GM12878 (cell line): ENCODE measurements around the gene NOTCH3.

Experiments used
- CTCF ChIP-seq, 3 experiments: IDR thresholded peaks in 2 of 3; conservative IDR thresholded peaks in 1 of 3; 2 replicates each; pipeline ENCODE4 v1.5.1; 2011; ENCODE audit warnings: low read depth in 3 of 3, low read length in 3 of 3, mild to moderate bottlenecking in 3 of 3, control low read depth in 2 of 3, moderate library complexity in 2 of 3, inconsistent platforms in 1 of 3, mixed read lengths in 1 of 3; ENCODE audit not compliant: control insufficient read depth in 2 of 3, insufficient read depth in 1 of 3; ENCODE audit errors: extremely low read depth in 1 of 3
- EP300 ChIP-seq, 2 experiments: fragments of 150-350 bp in 1 of 2; IDR thresholded peaks; 2 replicates each; pipeline ENCODE4 v1.6.1; 2011 to 2012; ENCODE audit warnings: low read depth in 2 of 2, low read length in 2 of 2, borderline replicate concordance in 1 of 2, improper control_type of control experiment in 1 of 2, inconsistent platforms in 1 of 2; ENCODE audit not compliant: control insufficient read depth in 1 of 2
- EZH2 ChIP-seq: IDR thresholded peaks from 2 replicates; pipeline ENCODE4 v1.6.1; 2012; ENCODE audit warnings: low read depth, mild to moderate bottlenecking, control low read depth, inconsistent platforms, low read length, borderline replicate concordance; ENCODE audit not compliant: control insufficient read depth
- JUNB ChIP-seq: IDR thresholded peaks from 2 replicates; pipeline ENCODE4 v1.6.1; 2016; ENCODE audit warnings: antibody characterized with exemption, mild to moderate bottlenecking
- MTA3 ChIP-seq: IDR thresholded peaks from 2 replicates; pipeline ENCODE4 v1.6.1; 2012; ENCODE audit warnings: low read length, inconsistent platforms, borderline replicate concordance
- POLR2A ChIP-seq: IDR thresholded peaks from 2 replicates; pipeline ENCODE4 v1.6.1; 2011; ENCODE audit warnings: low read depth, mild to moderate bottlenecking, low read length
- POLR2AphosphoS5 ChIP-seq: IDR thresholded peaks from 2 replicates; pipeline ENCODE4 v1.6.1; 2011; ENCODE audit warnings: mild to moderate bottlenecking, low read length, inconsistent platforms
- RELB ChIP-seq: fragments of 450-650 bp; IDR thresholded peaks from 2 replicates; pipeline ENCODE4 v1.6.1; 2017; ENCODE audit warnings: low read depth, mild to moderate bottlenecking, moderate library complexity
- REST ChIP-seq: IDR thresholded peaks from 2 replicates; pipeline ENCODE4 v1.6.1; 2012; ENCODE audit warnings: mild to moderate bottlenecking, low read depth, low read length
- SIN3A ChIP-seq: IDR thresholded peaks from 2 replicates; pipeline ENCODE4 v1.6.1; 2012; ENCODE audit warnings: low read depth, low read length, improper control_type of control experiment
- TAF1 ChIP-seq: IDR thresholded peaks from 2 replicates; pipeline ENCODE4 v1.6.1; 2011; ENCODE audit warnings: mild to moderate bottlenecking, low read depth, low read length, borderline replicate concordance
- ZSCAN29 ChIP-seq: fragments of 450-650 bp; IDR thresholded peaks from 2 replicates; pipeline ENCODE4 v1.6.1; 2017; ENCODE audit warnings: mild to moderate bottlenecking, moderate library complexity

GRCh38 chr19:15210323-15210781 lies 9.6 kb upstream of the NOTCH3 start:
- no peak for TF ChIP-seq EP300 (IDR thresholded peaks at IDR 0.05; ENCODE audit: borderline replicate concordance in 1 of 2, control insufficient read depth in 1 of 2, low read depth in 2 of 2, low read length in 2 of 2)
- TF ChIP-seq CTCF (IDR thresholded peaks at IDR 0.05 in 2 of 3, conservative IDR thresholded peaks at IDR 0.05 in 1 of 3; ENCODE audit: control insufficient read depth in 2 of 3, extremely low read depth in 1 of 3, insufficient read depth in 1 of 3, low read depth in 3 of 3, low read length in 3 of 3), result no peak
- TF ChIP-seq MTA3, result no peak
- no peak for TF ChIP-seq RELB
- TF ChIP-seq SIN3A, result no peak
- no peak for TF ChIP-seq JUNB
- no peak for TF ChIP-seq REST
- no peak for TF ChIP-seq EZH2
- TF ChIP-seq POLR2A, result no peak
- TF ChIP-seq ZSCAN29, result no peak
- no peak for TF ChIP-seq TAF1
- TF ChIP-seq POLR2AphosphoS5, result no peak
